Stromal cell of bone marrow (primary cell): Measurements from ENCODE around the gene MMAA.
"Not testable (repeated sequence)": the region's sequence is repeated elsewhere in the genome, so short reads cannot be mapped to it uniquely, and the experiment has no call there.

Experiments used
- DNase-seq: peaks from one replicate; pipeline ENCODE4 v3.0.0-alpha.2; 2012; ENCODE audit warnings: low read depth

The MMAA gene

GRCh38 chr4:145635117-145635516 lies 15.9 kb downstream of the MMAA start:
- no peak for DNase-seq

DNA sequence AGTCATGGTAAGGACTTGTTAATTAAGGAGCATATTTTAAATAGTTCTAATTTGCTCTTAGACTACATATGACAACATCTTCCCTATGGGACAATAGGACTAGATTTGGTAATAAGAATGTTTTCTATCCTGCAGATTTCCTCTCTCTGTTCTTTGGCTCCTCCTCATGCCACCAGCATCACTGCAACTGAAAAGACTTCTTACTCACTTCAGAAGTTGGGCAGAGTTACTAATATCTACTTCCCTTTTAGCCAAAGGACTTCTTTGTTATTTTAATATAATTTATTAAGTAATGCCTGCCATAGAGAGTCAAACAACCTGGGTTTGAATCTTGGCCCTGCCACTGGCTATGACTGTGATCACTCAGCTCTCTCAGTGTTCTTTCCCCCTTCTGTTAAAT lies 16.4 kb downstream of the MMAA start:
- DNase-seq, result no peak

DNA sequence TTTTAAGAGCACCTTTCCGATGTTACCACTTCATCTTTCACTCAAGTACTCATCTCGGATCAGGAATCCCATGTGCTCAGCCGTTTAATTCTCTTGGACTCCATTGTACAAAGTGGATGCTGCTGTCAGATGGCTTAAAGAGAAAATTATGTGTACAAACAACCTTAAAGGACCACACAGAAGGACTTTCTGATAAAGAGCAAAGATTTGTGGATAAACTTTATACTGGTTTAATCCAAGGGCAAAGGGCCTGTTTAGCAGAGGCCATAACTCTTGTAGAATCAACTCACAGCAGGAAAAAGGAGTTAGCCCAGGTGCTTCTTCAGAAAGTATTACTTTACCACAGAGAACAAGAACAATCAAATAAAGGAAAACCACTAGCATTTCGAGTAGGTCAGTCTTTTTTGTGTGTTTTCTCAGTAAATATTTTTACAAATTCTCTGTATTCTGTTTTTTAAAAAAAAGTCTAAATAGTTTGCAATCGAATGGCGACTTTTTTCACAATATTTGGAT lies 20.1 kb downstream of the MMAA start:
- DNase-seq, result no peak

DNA sequence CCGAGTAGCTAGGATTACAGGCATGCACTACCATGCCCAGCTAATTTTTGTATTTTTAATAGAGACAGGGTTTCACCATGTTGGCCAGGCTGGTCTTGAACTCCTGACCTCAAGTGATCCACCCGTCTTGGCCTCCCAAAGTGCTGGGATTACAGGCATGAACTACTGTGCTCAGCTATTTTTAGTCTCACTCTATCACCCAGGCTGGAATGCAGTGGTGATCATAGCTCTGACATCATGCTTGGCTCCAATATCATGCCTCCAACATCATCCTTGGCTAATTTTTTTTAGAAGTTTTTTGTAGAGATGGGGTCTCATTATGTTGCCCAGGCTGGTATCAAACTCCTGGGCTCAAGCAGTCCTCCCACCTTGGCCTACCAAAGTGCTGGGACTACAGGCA lies 21.1 kb downstream of the MMAA start:
- DNase-seq, result peak; percentile 31

DNA sequence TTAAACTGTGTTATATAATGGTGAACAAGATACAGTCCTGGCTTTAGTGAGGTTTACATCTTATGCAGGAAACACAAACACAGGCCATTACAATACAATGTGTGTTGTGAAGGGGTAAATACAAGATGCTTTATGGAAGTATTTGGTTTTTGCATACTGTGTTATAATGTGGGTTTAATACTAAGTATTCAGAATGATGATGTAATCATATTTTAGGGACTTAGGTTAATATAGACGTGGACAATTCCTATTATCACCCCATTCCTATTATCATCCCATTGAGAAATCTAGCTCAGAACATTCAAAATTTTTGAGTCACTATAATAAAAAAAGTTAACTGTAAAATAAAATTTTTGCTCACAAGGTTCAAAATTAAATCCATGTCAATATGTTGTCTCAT lies 24.1 kb downstream of the MMAA start:
- no peak for DNase-seq

DNA sequence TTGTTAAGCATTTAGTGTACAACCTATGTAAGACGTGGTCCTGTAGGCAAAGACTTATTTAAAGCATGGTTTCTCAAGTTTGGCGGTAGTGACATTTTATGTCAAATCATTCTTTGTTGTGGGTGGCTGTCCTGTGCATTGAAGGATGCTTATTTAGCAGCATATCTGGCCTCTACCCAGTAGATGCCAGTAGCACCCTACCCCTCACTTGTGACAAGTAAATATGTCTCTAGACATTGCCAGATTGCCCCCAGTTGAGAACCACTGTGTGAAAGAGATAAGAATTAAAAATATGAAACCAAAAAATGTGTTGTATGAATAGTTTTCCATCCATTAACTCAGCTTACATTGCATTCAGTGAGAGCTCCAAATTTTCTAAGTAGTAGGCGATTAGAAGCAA lies 25.5 kb downstream of the MMAA start:
- no peak for DNase-seq

DNA sequence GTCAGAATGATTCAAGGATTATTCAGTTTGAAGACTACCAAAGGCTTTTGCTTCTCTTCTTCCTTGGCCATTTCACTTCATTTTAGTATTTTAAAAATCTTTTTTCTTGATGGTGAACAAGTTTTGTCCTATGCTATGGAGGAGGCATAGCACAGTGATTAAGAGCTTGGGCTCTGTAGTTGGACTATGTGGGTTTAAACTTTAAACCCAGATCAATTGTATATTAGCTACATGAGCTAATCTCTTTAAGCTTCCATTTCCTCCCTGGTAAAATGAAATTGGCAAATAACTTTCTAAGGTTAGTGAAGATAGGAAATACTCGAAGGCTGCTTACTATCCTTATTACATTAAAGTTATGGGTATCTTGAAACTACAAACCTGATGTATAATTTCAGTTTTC lies 37.0 kb downstream of the MMAA start:
- no peak for DNase-seq

GRCh38 chr4:145660064-145660463 lies 40.9 kb downstream of the MMAA start:
- no peak for DNase-seq

- no peak for DNase-seq
Measured at GRCh38 chr4:145663194-145663593, 44.0 kb downstream of the MMAA start.

DNA sequence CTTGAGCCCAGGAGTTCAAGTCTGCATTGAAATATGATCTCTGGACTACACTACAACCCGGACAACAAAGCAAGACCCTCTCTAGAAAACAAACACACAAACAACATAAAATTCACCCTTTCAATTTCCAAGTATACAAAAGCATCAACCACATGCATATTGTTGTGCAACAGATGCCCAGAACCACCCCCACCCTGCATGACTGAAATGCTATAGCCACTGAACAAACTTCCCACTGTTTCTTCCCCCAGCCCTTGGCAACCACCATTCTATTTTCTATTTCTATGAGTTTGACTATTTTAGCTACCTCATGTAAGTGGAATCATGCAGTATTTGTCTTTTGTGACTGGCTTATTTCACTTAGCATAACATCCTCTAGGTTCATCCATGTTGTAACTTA lies 46.6 kb downstream of the MMAA start:
- DNase-seq, result peak; percentile 2

GRCh38 chr4:145670422-145670821 lies 51.2 kb downstream of the MMAA start:
- DNase-seq, result no peak

- DNase-seq, result peak; percentile 92
Measured at GRCh38 chr4:145679520-145679919, 60.3 kb downstream of the MMAA start.

GRCh38 chr4:145679991-145680455 lies 60.8 kb downstream of the MMAA start, which contains the start of gene C4orf51:
Gene C4orf51 (plus strand): TSS chr4:145680146. CDS start chr4:145680204, 58 bp downstream.
- DNase-seq, result peak; percentile 60

- DNase-seq, result no peak
Measured at GRCh38 chr4:145680902-145681301, 61.7 kb downstream of the MMAA start.

- DNase-seq, result no peak
Measured at GRCh38 chr4:145681518-145681917, 62.3 kb downstream of the MMAA start.

DNA sequence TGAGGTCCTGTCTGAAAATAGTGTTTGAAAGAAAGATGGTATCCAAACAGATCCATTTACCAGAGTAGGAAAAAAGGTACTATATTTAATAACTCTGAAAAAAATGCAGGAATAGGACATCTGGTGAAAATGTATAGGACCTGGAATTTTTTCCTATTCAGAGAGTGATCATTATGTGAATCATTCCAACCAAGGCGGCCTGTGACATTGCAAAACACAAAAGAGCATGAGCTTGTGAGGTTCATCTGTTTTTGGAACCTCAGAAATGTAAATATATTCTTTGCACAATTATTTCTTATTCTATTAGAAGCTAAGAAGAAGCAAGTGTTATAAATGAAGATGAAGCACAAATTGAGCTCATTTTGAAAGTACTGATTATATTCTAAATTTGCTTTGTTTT lies 62.8 kb downstream of the MMAA start:
- peak; percentile 1 for DNase-seq

DNA sequence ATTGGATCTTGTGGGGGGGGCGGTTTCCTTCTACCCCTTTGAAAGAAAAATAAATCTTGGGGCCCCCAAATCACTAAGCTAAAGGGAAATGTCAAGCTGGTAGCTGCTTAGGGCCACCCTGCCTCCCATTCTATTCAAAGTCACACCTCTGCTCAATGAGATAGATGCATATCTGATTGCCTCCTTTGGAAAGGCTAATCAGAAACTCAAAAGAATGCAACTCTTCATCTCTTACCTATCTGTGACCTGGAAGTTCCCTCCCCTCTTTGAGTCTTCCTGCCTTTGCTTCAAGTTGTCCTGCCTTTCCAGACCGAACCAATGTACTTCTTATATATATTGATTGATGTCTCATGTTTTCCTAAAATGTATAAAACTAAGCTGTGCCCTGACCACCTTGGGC lies 67.8 kb downstream of the MMAA start:
- no peak for DNase-seq

GRCh38 chr4:145690610-145691009 lies 71.4 kb downstream of the MMAA start:
- no peak for DNase-seq

GRCh38 chr4:145691416-145691815 lies 72.2 kb downstream of the MMAA start:
- not testable (repeated sequence) for DNase-seq

GRCh38 chr4:145694929-145695328 lies 75.7 kb downstream of the MMAA start:
- DNase-seq, result no peak

DNA sequence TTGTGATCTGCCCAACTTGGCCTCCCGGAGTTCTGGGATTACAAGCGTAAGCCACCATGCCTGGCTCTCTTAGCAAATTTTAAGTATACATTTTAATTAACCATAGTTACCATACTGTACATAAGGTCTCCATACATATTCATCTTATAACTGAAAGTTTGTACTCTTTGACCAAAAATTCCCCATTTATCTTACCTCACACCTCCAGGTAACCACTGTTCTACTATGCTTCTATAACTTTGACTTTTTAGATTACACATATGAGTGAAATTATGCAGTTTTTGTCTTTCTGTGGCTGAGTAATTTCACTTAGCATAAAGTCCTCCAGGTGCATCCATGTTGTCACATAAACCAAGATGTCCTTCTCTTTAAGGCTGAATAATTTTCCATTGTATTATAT lies 78.1 kb downstream of the MMAA start:
- no peak for DNase-seq

GRCh38 chr4:145698507-145698906 lies 79.3 kb downstream of the MMAA start:
- no peak for DNase-seq

DNA sequence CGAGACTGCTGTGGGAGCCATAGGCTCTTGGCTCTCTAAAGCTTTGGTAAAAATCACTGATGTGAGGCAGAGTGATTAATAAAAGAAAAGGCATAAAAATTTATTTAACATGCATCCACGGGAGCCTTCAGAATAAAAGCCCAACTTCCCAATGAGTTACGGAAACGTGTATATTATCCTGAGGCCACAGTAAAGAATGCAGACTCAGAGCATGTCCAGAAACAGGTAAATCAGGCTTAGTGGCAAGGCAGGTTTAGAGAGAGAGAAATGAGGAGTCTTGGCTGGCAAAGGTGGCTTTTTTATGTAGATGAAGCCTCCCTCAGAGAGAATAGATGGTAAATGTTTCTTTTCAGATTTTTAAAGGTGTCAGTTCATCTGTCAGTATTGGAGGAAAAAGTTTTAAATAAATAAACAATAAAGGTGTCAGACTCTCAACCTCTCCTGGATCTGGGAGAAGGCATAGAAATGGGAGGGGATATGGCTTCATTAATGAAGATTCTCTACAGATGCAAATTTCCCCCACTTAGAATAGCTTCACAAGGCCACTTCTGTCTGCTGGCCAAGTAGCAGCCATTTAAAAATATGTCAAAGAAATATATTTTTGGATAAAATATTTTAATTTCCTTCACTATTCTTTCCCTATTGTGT lies 84.8 kb downstream of the MMAA start:
- DNase-seq, result no peak

DNA sequence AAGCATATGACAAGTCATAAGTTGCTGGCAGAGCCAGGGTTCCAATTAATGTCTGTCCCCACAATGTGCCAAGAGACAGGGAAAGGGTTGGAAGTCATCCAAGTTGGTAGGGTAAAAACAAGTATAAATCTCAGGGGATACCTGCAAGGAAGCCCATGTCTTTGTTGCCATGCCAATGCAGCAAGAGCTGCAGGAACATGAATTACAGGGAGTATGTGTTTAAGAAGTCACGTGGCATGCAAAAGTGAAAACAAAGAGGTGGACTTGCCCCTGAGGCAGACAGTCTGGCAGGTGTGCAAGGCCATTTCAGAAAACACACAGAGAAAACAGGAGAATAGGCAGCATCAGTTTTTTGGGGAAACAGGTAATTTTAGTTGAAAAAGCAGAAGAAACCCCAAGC lies 90.2 kb downstream of the MMAA start:
- no peak for DNase-seq
